ENCODE data around the gene MMP13. TPM values are rescaled to one million over a fixed set of nuclear protein-coding genes. Genes with fewer than 3 reads are reported as not detected.
"Not testable (repeated sequence)": the region's sequence is repeated elsewhere in the genome, so short reads cannot be mapped to it uniquely, and the experiment has no call there.

MMP13 gene
- total and polyA plus RNA-seq, 2 of the 4 experiments (the other 2 are of a cell fraction), result not detected

GRCh38 chr11:103004234-103004633 lies 48.7 kb upstream of the MMP13 start:
- H2AK5ac ChIP-seq (ENCODE audit: low read depth, low read length); H3K9me3 ChIP-seq (ENCODE audit: control insufficient read depth, insufficient read depth, low read length); H2AK9ac ChIP-seq (replicated peaks; ENCODE audit: low read depth, low read length, poor library complexity); H2BK15ac ChIP-seq (ENCODE audit: low read depth, low read length); H3K18ac ChIP-seq (ENCODE audit: low read depth, low read length); H4K91ac ChIP-seq (ENCODE audit: insufficient read depth, low read depth, low read length); H3K14ac ChIP-seq (replicated peaks; ENCODE audit: low read depth, low read length); H3K4me3 ChIP-seq (ENCODE audit: insufficient read depth, low read depth, low read length); in situ Hi-C loops (cut with MboI; ENCODE audit: low sequenced_read_pairs); H4K5ac ChIP-seq (ENCODE audit: low read depth, low read length); CTCF ChIA-PET; H3K9ac ChIP-seq (ENCODE audit: low read depth, low read length); H2BK5ac ChIP-seq (ENCODE audit: low read depth, low read length, poor library complexity, severe bottlenecking); H2BK120ac ChIP-seq (ENCODE audit: low read depth, low read length); H3K36me3 ChIP-seq (ENCODE audit: control insufficient read depth, insufficient read depth, low read length); H3K4me2 ChIP-seq (ENCODE audit: low read depth, low read length); H3K4me1 ChIP-seq (ENCODE audit: control insufficient read depth, insufficient read depth, low read length); DNase-seq; dilution Hi-C loops (cut with HindIII; ENCODE audit: low sequenced_read_pairs, unreplicated experiment); H3K4ac ChIP-seq (ENCODE audit: low read depth, low read length); BruUV-seq (replicated peaks); H2BK20ac ChIP-seq (ENCODE audit: low read depth, low read length); H3K23ac ChIP-seq (ENCODE audit: low read depth, low read length); ATAC-seq (ENCODE audit: low read depth); POLR2A ChIA-PET (ENCODE audit: unreplicated experiment); intact Hi-C loops (cut with micrococcal nuclease); H2AFZ ChIP-seq (replicated peaks; ENCODE audit: low read length, poor library complexity); H3K79me1 ChIP-seq (ENCODE audit: low read depth in 1 of 2, low read length in 2 of 2); H3K27ac ChIP-seq (ENCODE audit: insufficient read depth, low read length); H4K8ac ChIP-seq (ENCODE audit: low read depth in 2 of 2, low read length in 2 of 2); H3K27me3 ChIP-seq (ENCODE audit: control insufficient read depth, insufficient read depth, low read length); H4K20me1 ChIP-seq (ENCODE audit: insufficient read depth, low read length); H3K56ac ChIP-seq (ENCODE audit: extremely low read depth, insufficient read depth, low read length); H3K9me1 ChIP-seq (ENCODE audit: insufficient read depth, low read length): not testable (repeated sequence)
- no CpG with 5 or more reads among the region's 5 CpGs for WGBS, 2 experiments (ENCODE audit: extremely low coverage in 2 of 2, insufficient read length in 1 of 2)
